Myocyte (in vitro differentiated cells): ENCODE results near the gene KIAA1328. TPM values are rescaled to one million over a fixed set of nuclear protein-coding genes. Genes with fewer than 3 reads are reported as not detected.

Experiments
- DNase-seq: peaks from one replicate; pipeline ENCODE4 v3.0.0-alpha.2; 2012; ENCODE audit warnings: low read depth
- total RNA-seq: library from RNA; depleted of rRNA; stranded (reverse); fragments of >200 nt; gene quantifications from 2 replicates; pipeline ENCODE4 v1.2.3, GENCODE V29; 2014

KIAA1328 gene
- total RNA-seq, 1 donor from 2014 or later: 4.5 TPM

GRCh38 chr18:37274309-37275236 is 445.6 kb downstream of the KIAA1328 start:
- DNase-seq: no peak

- DNase-seq: no peak
Observed at GRCh38 chr18:37275237-37275741, 446.4 kb downstream of the KIAA1328 start.

GRCh38 chr18:37276111-37276890 is 447.4 kb downstream of the KIAA1328 start:
- DNase-seq: no peak

GRCh38 chr18:37277804-37278203 is 448.9 kb downstream of the KIAA1328 start:
- DNase-seq: no peak

Other genes with a start within 250 kb of the KIAA1328 start
- gene TPGS2, start 125 bp upstream of the KIAA1328 start, total RNA-seq: 68.9 and 120 TPM in 2 replicates